ENCODE results near the gene AKT2. TPM values are rescaled to one million over a fixed set of nuclear protein-coding genes. Genes with fewer than 3 reads are reported as not detected.

Gene AKT2
- total RNA-seq, 1 donor from 2014 or later = 23.1 TPM

- DNase-seq (ENCODE audit: low read depth in 2 of 2) = no peak
These were observed 31.5 kb downstream of the AKT2 start for GRCh38 chr19:40253611-40254092.

- no peak for DNase-seq (ENCODE audit: low read depth in 2 of 2)
These were observed 32.8 kb downstream of the AKT2 start for GRCh38 chr19:40252395-40252794.

- no peak for DNase-seq (ENCODE audit: low read depth in 2 of 2)
These were observed 33.2 kb downstream of the AKT2 start for GRCh38 chr19:40251991-40252390.

GRCh38 chr19:40251244-40251643 lies 33.9 kb downstream of the AKT2 start:
- no peak for DNase-seq (ENCODE audit: low read depth in 2 of 2)

GRCh38 chr19:40249781-40250180 lies 35.4 kb downstream of the AKT2 start:
- no peak for DNase-seq (ENCODE audit: low read depth in 2 of 2)

- no peak for DNase-seq (ENCODE audit: low read depth in 2 of 2)
These were observed 35.9 kb downstream of the AKT2 start for GRCh38 chr19:40249201-40249600.

GRCh38 chr19:40247735-40248262 lies 37.3 kb downstream of the AKT2 start:
- DNase-seq (ENCODE audit: low read depth in 2 of 2) = no peak

- DNase-seq (ENCODE audit: low read depth in 2 of 2) = no peak
These were observed 38.0 kb downstream of the AKT2 start for GRCh38 chr19:40247178-40247577.

GRCh38 chr19:40246292-40247073 lies 38.7 kb downstream of the AKT2 start:
- no peak for DNase-seq (ENCODE audit: low read depth in 2 of 2)

GRCh38 chr19:40245506-40246128 lies 39.5 kb downstream of the AKT2 start:
- DNase-seq (ENCODE audit: low read depth in 2 of 2) = no peak

- no peak for DNase-seq (ENCODE audit: low read depth in 2 of 2)
These were observed 40.4 kb downstream of the AKT2 start for GRCh38 chr19:40244579-40245317.

GRCh38 chr19:40243181-40243580 lies 42.0 kb downstream of the AKT2 start:
- DNase-seq (ENCODE audit: low read depth in 2 of 2) = no peak

- no peak for DNase-seq (ENCODE audit: low read depth in 2 of 2)
These were observed 42.7 kb downstream of the AKT2 start for GRCh38 chr19:40242480-40242879.

GRCh38 chr19:40241809-40242384 lies 43.2 kb downstream of the AKT2 start:
- peak; percentile 89 to 91 for DNase-seq (ENCODE audit: low read depth in 2 of 2)

- DNase-seq (ENCODE audit: low read depth in 2 of 2) = no peak
These were observed 43.9 kb downstream of the AKT2 start for GRCh38 chr19:40241125-40241808.

GRCh38 chr19:40240332-40240731 lies 44.8 kb downstream of the AKT2 start:
- no peak for DNase-seq (ENCODE audit: low read depth in 2 of 2)

- DNase-seq (ENCODE audit: low read depth in 2 of 2) = no peak
These were observed 45.5 kb downstream of the AKT2 start for GRCh38 chr19:40239415-40240226.

- no peak for DNase-seq (ENCODE audit: low read depth in 2 of 2)
These were observed 46.4 kb downstream of the AKT2 start for GRCh38 chr19:40238775-40239174.

- no peak for DNase-seq (ENCODE audit: low read depth in 2 of 2)
These were observed 47.4 kb downstream of the AKT2 start for GRCh38 chr19:40237791-40238190.

GRCh38 chr19:40236366-40236765 lies 48.8 kb downstream of the AKT2 start:
- no peak for DNase-seq (ENCODE audit: low read depth in 2 of 2)

Data from dermis microvascular lymphatic vessel endothelial cell (primary cell).